Parathyroid adenoma (tissue), 2 donors: ENCODE measurements around the gene ATP2B2.

Experiments used
- H2AFZ ChIP-seq: fragments of 300-600 bp; sonication (generic); one replicate; pipeline ENCODE4 v1.7.0; 2017; ENCODE audit warnings: antibody characterized with exemption, mild to moderate bottlenecking
- H3K27ac ChIP-seq: fragments of 300-600 bp; sonication (generic); one replicate; pipeline ENCODE4 v1.7.0; 2017
- H3K27me3 ChIP-seq: fragments of 300-600 bp; sonication (generic); one replicate; pipeline ENCODE4 v1.7.0; 2017; ENCODE audit warnings: low read length; ENCODE audit not compliant: control insufficient read depth, insufficient read depth
- H3K36me3 ChIP-seq: fragments of 300-600 bp; sonication (generic); one replicate; pipeline ENCODE4 v1.7.0; 2017; ENCODE audit warnings: low read length; ENCODE audit not compliant: control insufficient read depth, insufficient read depth
- H3K4me1 ChIP-seq: fragments of 300-600 bp; sonication (generic); one replicate; pipeline ENCODE4 v1.7.0; 2017; ENCODE audit warnings: control low read depth
- H3K4me2 ChIP-seq: fragments of 300-600 bp; sonication (generic); one replicate; pipeline ENCODE4 v1.7.0; 2017; ENCODE audit warnings: low read length
- H3K4me3 ChIP-seq: fragments of 300-600 bp; sonication (generic); one replicate; pipeline ENCODE4 v1.7.0; 2017; ENCODE audit warnings: low read depth, low read length
- H3K79me2 ChIP-seq: fragments of 300-600 bp; sonication (generic); one replicate; pipeline ENCODE4 v1.7.0; 2017; ENCODE audit warnings: control low read depth
- H3K9ac ChIP-seq: fragments of 300-600 bp; sonication (generic); one replicate; pipeline ENCODE4 v1.7.0; 2017; ENCODE audit warnings: mild to moderate bottlenecking
- H3K9me3 ChIP-seq: fragments of 300-600 bp; sonication (generic); one replicate; pipeline ENCODE4 v1.7.0; 2017; ENCODE audit warnings: low read length; ENCODE audit not compliant: control insufficient read depth
- TF ChIP-seq, protein P1 (sequence below): fragments of 300-600 bp; sonication (generic); IDR thresholded peaks from one replicate; pipeline ENCODE4 v1.7.0; 2017; ENCODE audit warnings: antibody characterized with exemption, mild to moderate bottlenecking
- donor health status: primary hyperparathyroidism.

Gene ATP2B2

DNA sequence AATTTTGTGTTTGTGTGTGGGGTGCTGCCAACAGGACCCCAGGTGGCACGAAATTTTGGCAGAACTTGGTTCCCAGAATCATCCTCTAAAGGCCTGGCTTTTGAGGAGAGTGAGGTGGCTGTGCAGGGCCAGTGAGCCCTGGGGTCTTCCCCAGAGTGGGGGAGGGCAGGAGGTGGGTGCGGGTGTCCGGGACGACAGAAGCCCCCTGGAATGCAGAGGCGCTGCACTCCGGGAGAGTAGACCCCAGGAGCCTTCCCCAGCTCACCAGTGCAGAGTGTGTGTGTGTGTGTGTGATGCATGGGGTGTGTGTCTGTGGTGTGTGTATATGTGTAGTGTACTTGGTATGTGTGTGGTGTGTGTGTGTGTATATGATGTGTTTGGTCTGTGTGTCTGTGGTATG is 140.1 kb downstream of the ATP2B2 start:
- H3K36me3 ChIP-seq = no peaks in the 10 kb centered on the region
- H3K27me3 ChIP-seq = no peaks in the 10 kb centered on the region
- H3K4me3 ChIP-seq = no peak overlapping the region
- peaks cover 10% of the 10 kb centered on the region for H3K4me1 ChIP-seq
- H3K4me2 ChIP-seq = no peak overlapping the region
- no peak overlapping the region for H3K9ac ChIP-seq
- no peak overlapping the region for H3K27ac ChIP-seq
- H3K9me3 ChIP-seq = no peaks in the 10 kb centered on the region
- no peaks in the 10 kb centered on the region for H3K79me2 ChIP-seq
- no peak overlapping the region for H2AFZ ChIP-seq
- TF ChIP-seq, protein P1, sequence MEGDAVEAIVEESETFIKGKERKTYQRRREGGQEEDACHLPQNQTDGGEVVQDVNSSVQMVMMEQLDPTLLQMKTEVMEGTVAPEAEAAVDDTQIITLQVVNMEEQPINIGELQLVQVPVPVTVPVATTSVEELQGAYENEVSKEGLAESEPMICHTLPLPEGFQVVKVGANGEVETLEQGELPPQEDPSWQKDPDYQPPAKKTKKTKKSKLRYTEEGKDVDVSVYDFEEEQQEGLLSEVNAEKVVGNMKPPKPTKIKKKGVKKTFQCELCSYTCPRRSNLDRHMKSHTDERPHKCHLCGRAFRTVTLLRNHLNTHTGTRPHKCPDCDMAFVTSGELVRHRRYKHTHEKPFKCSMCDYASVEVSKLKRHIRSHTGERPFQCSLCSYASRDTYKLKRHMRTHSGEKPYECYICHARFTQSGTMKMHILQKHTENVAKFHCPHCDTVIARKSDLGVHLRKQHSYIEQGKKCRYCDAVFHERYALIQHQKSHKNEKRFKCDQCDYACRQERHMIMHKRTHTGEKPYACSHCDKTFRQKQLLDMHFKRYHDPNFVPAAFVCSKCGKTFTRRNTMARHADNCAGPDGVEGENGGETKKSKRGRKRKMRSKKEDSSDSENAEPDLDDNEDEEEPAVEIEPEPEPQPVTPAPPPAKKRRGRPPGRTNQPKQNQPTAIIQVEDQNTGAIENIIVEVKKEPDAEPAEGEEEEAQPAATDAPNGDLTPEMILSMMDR = no peak

DNA sequence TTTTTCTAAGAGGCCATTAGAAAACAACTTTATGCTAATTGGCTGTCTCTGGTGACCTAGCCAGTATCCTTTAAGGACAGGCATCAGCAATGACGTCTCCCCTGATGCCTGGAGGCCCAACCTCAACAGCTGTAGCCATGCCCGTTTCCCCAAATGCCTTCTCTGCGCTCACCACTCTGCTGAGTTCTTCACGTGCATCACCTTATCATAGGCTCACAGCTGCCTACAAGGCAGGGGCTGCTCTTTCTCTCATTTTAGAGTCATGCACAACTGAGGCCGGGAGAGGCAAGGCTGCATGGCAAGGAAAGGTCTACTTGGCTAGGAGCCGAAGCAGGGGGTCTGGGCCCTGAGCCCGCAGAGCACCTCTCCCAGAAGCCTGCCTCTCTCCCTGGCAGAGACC is 140.6 kb downstream of the ATP2B2 start:
- Histone ChIP-seq H3K36me3 (no peaks in the 10 kb centered on the region), H3K27me3 (no peaks in the 10 kb centered on the region), H2AFZ (no peak overlapping the region), H3K4me2 (no peak overlapping the region), H3K9me3 (no peaks in the 10 kb centered on the region), H3K9ac (no peak overlapping the region), H3K79me2 (no peaks in the 10 kb centered on the region), H3K4me1 (peaks cover 5% of the 10 kb centered on the region), H3K4me3 (no peak overlapping the region), H3K27ac (no peak overlapping the region)
- TF ChIP-seq, protein P1 = no peak

DNA sequence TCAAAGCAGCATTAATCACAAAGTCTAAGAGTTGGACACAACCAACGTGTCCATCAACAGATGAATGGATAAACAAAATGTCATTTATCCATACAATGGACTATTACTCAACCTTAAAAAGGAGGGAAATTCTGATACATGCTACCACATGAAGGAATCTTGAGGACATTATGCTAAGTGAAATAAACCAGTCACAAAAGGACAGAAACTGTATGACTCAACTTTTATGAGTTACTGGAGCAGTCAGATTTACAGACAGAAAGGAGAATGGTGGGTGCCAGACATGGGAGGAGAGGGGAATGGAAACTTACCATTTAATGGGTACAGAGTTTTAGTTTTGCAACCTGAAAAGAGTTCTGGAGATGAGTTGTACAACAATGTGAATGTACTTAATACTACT is 141.5 kb downstream of the ATP2B2 start:
- Histone ChIP-seq H3K4me3 (no peak overlapping the region), H3K9me3 (no peaks in the 10 kb centered on the region), H3K9ac (no peak overlapping the region), H2AFZ (no peak overlapping the region), H3K36me3 (no peaks in the 10 kb centered on the region), H3K4me1 (no peaks in the 10 kb centered on the region), H3K27me3 (no peaks in the 10 kb centered on the region), H3K27ac (no peak overlapping the region), H3K79me2 (no peaks in the 10 kb centered on the region), H3K4me2 (no peak overlapping the region)
- TF ChIP-seq, protein P1 = no peak

DNA sequence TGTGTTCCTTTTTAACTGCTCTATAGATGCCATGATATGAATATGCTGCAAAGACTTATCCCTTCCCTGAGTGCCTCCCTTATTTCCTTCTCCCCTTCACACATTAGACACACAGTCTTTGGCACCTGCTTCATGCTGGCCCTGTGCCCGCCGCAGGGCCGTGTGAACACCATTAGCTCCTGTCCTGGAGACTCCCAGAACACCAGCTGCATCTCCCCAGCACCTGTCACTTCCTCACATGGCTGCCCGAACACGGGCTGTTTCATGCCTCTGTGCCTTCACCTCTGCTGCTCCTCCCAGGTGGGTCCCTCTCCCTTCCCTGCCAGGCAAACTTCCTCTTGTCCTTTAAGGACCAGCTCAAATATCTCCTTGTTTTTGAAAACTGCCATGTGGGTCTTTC is 144.0 kb downstream of the ATP2B2 start:
- H3K79me2 ChIP-seq = no peaks in the 10 kb centered on the region
- H3K36me3 ChIP-seq = no peaks in the 10 kb centered on the region
- no peak overlapping the region for H3K4me2 ChIP-seq
- H3K27ac ChIP-seq = no peak overlapping the region
- no peak overlapping the region for H2AFZ ChIP-seq
- no peaks in the 10 kb centered on the region for H3K4me1 ChIP-seq
- TF ChIP-seq, protein P1 = no peak
- no peaks in the 10 kb centered on the region for H3K9me3 ChIP-seq
- H3K9ac ChIP-seq = no peak overlapping the region
- no peaks in the 10 kb centered on the region for H3K27me3 ChIP-seq
- no peak overlapping the region for H3K4me3 ChIP-seq

DNA sequence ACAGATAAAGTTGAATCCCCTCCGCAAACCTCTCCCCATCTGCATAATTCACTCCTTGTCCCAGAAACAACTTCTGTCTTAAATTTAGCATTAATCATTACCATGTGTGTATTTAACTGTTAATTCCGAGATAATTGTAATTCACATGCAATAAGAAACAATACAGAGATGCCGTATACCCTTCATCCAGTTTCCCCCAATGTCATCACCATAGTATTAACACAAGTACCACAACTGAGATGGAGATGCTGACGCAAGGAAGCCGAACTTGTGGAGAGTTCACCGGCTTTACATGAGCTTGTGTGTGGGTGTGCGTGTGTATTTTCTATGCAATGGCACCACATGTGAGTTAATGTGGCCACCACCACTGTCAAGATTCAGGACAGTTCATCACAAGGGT is 144.9 kb downstream of the ATP2B2 start:
- Histone ChIP-seq H3K4me2 (no peak overlapping the region), H3K36me3 (no peaks in the 10 kb centered on the region), H2AFZ (no peak overlapping the region), H3K27me3 (no peaks in the 10 kb centered on the region), H3K9ac (no peak overlapping the region), H3K27ac (no peak overlapping the region), H3K9me3 (no peaks in the 10 kb centered on the region), H3K4me3 (no peak overlapping the region), H3K79me2 (no peaks in the 10 kb centered on the region), H3K4me1 (no peaks in the 10 kb centered on the region)
- TF ChIP-seq, protein P1 = no peak
